ENCODE data around the gene NSUN5.
"Not testable (repeated sequence)": the region's sequence is repeated elsewhere in the genome, so short reads cannot be mapped to it uniquely, and the experiment has no call there.

The NSUN5 gene

GRCh38 chr7:73266719-73267368 is 41.8 kb downstream of the NSUN5 start:
- not testable (repeated sequence) for DNase-seq

GRCh38 chr7:73262416-73262815 is 46.2 kb downstream of the NSUN5 start:
- DNase-seq: not testable (repeated sequence)

All from activated CD4-positive, alpha-beta T cell treated with anti-CD3 and anti-CD28 coated beads, Interleukin-2, amount 50 U/mL, for 1 hour (primary cell).